ENCODE data around the gene KCTD11.
A peak's percentile ranks its signal among the peaks of the same experiment; 100 is the strongest.
"Not testable (repeated sequence)": the region's sequence is repeated elsewhere in the genome, so short reads cannot be mapped to it uniquely, and the experiment has no call there.

Gene KCTD11

DNA sequence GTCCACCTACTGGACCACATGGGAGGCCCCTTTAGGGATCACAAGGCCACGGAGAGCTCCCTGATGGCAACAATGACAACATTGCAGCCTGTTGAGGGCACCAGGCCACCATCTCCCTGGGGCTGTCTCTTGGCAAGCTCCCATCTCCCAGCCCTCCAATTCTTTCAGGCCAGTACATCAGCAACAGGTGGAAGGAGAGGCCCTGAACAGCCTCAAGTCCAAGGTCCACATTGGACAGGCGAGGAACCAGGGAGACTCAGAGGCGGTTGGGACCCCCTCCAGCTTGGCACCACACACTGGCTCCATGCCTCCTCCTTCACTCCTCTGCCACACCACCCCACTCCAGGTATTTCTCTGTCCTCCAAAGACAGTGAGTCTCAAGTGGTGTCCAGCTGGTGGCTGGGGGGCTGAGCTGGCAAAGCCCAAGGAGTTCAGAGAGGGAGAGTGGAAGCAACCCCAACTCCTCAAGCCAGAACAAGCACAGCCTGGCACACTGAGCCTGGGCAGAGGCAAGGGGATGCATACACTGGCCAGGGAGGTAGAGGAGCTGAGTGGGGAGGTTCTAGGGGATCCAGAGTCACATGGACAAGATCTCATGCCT is 16.9 kb upstream of the KCTD11 start:
- H3K9ac ChIP-seq (ENCODE audit: low read length), result no peak overlapping the region
- DNase-seq (ENCODE audit: low read depth), result no peak
- H3K4me3 ChIP-seq (ENCODE audit: low read length), result no peak overlapping the region
- peaks cover 21% of the 10 kb centered on the region for H3K27me3 ChIP-seq (replicated peaks; ENCODE audit: control insufficient read depth, insufficient read depth, low read length)
- H3K4me1 ChIP-seq (ENCODE audit: control insufficient read depth, insufficient read depth, low read length), result peaks cover 8% of the 10 kb centered on the region
- H3K36me3 ChIP-seq (ENCODE audit: control insufficient read depth, insufficient read depth, low read length, severe bottlenecking), result no peaks in the 10 kb centered on the region
- H3K9me3 ChIP-seq (ENCODE audit: control insufficient read depth, low read length), result no peaks in the 10 kb centered on the region

DNA sequence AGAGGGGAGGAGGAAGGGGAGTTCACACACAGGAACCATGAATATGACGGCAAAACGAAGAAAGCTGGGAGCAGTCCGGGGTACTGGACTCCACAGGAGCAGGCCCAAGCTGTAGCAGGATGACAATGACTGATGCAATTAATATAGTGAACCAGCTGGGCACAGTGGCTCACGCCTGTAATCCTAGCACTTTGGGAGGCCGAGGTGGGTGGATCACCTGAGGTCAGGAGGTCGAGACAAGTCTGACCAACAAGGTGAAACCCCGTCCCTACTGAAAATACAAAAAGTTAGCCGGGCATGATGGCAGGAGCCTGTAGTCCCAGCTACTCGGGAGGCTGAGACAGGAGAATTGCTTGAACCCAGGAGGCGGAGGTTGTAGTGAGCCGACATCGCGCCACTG is 16.2 kb upstream of the KCTD11 start:
- peaks cover 21% of the 10 kb centered on the region for H3K27me3 ChIP-seq (replicated peaks; ENCODE audit: control insufficient read depth, insufficient read depth, low read length)
- not testable (repeated sequence) for DNase-seq (ENCODE audit: low read depth); H3K9me3 ChIP-seq (ENCODE audit: control insufficient read depth, low read length); H3K9ac ChIP-seq (ENCODE audit: low read length); H3K4me3 ChIP-seq (ENCODE audit: low read length); H3K4me1 ChIP-seq (ENCODE audit: control insufficient read depth, insufficient read depth, low read length); H3K36me3 ChIP-seq (ENCODE audit: control insufficient read depth, insufficient read depth, low read length, severe bottlenecking)

DNA sequence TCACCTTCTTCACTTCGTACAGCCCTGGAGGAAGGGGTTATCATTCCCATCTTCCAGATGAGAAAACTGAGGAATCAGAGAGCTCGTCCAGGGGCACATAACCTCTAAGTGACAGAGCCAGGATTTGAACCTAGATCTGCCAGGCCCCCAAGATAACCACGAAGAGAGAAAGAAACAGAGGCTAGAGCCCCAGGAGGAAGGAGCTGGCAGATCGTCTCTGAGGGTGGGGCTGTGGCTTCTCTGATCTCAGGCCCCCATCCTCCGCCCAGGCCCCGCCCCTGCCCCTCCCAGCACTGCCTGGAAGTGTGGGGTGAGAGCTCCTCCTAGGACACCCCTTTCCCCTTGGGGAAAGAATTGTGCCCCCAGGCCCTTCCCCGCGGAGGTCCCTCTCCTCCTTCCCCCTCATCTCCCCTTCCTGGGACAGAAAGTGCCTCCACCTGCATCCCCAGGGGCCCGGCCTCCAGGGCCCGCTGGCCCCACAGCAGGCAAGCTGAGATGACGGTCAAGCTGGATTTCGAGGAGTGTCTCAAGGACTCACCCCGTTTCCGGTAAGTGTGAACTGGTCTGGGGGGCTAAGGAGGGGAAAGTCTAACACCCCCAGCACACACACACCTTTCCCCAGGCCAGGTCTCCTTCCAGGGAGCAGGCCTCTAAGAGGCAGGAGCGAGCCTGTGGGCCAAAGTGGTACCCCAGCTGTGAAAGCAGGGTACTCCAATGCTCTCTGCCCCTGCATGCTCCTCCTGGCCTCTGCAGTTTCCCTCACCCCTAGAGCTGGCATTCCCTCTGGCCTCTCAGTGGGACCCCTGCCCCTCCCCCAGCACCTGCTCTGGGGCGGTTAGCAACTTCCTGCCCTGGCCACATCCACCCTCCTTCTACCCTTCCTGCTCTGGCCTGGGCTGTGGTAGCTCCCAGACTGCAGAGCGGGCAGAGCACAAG is 15.5 kb upstream of the KCTD11 start, which contains the start of gene ACAP1:
Gene ACAP1, plus strand, starts transcription at position 290 of the 936 bp plus-strand sequence. Its CDS starts 206 bp downstream, at position 496.
- no peak for DNase-seq (ENCODE audit: low read depth)
- H3K27me3 ChIP-seq (replicated peaks; ENCODE audit: control insufficient read depth, insufficient read depth, low read length), result peaks cover 23% of the 10 kb centered on the region
- peaks cover 10% of the 10 kb centered on the region for H3K4me1 ChIP-seq (ENCODE audit: control insufficient read depth, insufficient read depth, low read length)
- H3K36me3 ChIP-seq (ENCODE audit: control insufficient read depth, insufficient read depth, low read length, severe bottlenecking), result no peaks in the 10 kb centered on the region
- no peak within 1 kb of the TSS for H3K9ac ChIP-seq (ENCODE audit: low read length)
- H3K4me3 ChIP-seq (ENCODE audit: low read length), result no peak within 1 kb of the TSS
- H3K9me3 ChIP-seq (ENCODE audit: control insufficient read depth, low read length), result no peaks in the 10 kb centered on the region

DNA sequence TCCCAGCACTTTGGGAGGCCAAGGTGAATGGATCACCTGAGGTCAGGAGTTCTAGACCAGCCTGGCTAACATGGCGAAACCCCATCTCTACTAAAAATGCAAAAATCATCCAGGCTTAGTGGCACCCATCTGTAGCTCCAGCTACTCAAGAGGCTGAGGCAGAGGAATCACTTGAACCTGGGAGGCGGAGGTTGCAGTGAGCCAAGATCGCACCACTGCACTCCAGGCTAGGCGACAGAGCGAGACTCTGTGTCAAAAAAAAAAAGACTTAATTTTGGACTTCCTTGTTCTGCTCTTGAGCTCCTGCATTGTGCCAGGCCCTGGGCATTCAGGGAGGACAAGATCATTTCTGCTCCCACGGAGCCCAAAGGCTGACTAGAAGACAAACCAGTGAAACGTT is 14.4 kb upstream of the KCTD11 start:
- not testable (repeated sequence) for H3K9me3 ChIP-seq (ENCODE audit: control insufficient read depth, low read length)

DNA sequence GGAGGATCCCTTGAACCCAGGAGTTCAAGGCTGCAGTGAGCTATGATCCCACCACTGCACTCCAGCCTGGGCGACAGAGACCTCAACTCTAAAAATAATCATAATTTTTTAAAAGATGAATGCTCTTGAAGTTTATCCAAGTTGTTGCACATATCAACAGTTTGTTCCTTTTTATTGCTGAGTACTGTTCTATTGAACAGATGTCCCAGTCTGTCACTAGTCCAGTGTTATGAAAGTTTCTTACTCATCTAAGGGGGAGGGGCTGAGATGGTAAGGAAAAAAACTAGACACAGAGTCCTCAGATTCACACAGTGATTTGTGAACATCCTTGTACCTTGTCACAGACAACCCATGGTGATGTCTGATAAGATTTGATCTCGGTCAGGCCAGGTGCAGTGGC is 11.8 kb upstream of the KCTD11 start:
- DNase-seq (ENCODE audit: low read depth), result no peak
- H3K9me3 ChIP-seq (ENCODE audit: control insufficient read depth, low read length), result no peaks in the 10 kb centered on the region
- no peak overlapping the region for H3K9ac ChIP-seq (ENCODE audit: low read length)
- no peaks in the 10 kb centered on the region for H3K36me3 ChIP-seq (ENCODE audit: control insufficient read depth, insufficient read depth, low read length, severe bottlenecking)
- peaks cover 45% of the 10 kb centered on the region for H3K27me3 ChIP-seq (replicated peaks; ENCODE audit: control insufficient read depth, insufficient read depth, low read length)
- H3K4me3 ChIP-seq (ENCODE audit: low read length), result no peak overlapping the region
- peaks cover 10% of the 10 kb centered on the region for H3K4me1 ChIP-seq (ENCODE audit: control insufficient read depth, insufficient read depth, low read length)

More for the DNA sequence above, 14.4 kb upstream of the KCTD11 start:
- peaks cover 31% of the 10 kb centered on the region for H3K27me3 ChIP-seq (replicated peaks; ENCODE audit: control insufficient read depth, insufficient read depth, low read length)
- H3K36me3 ChIP-seq (ENCODE audit: control insufficient read depth, insufficient read depth, low read length, severe bottlenecking); DNase-seq (ENCODE audit: low read depth); H3K4me1 ChIP-seq (ENCODE audit: control insufficient read depth, insufficient read depth, low read length); H3K9ac ChIP-seq (ENCODE audit: low read length); H3K4me3 ChIP-seq (ENCODE audit: low read length): not testable (repeated sequence)

DNA sequence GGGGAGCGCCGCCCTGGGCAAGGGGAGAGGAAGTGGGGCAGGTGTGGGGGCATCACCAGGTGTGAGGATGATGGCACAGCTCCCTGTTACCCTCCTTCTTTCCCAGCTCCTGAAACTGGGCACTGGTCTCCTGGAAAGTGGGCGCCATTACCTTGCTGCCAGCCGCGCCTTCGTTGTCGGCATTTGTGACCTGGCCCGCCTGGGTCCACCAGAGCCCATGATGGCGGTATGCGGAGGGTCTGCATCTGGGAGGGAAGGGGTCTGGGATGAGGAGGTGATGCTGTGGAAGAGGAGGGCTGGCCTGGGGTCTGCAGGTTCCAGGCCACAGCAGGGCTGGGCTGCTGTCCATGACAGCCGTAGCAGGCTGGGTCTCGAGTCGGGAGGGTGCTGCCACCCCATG is 10.1 kb upstream of the KCTD11 start:
- no peaks in the 10 kb centered on the region for H3K36me3 ChIP-seq (ENCODE audit: control insufficient read depth, insufficient read depth, low read length, severe bottlenecking)
- H3K9ac ChIP-seq (ENCODE audit: low read length), result no peak overlapping the region
- H3K4me1 ChIP-seq (ENCODE audit: control insufficient read depth, insufficient read depth, low read length), result peaks cover 10% of the 10 kb centered on the region
- H3K4me3 ChIP-seq (ENCODE audit: low read length), result no peak overlapping the region
- peaks cover 37% of the 10 kb centered on the region for H3K27me3 ChIP-seq (replicated peaks; ENCODE audit: control insufficient read depth, insufficient read depth, low read length)
- DNase-seq (ENCODE audit: low read depth), result no peak
- no peaks in the 10 kb centered on the region for H3K9me3 ChIP-seq (ENCODE audit: control insufficient read depth, low read length)

DNA sequence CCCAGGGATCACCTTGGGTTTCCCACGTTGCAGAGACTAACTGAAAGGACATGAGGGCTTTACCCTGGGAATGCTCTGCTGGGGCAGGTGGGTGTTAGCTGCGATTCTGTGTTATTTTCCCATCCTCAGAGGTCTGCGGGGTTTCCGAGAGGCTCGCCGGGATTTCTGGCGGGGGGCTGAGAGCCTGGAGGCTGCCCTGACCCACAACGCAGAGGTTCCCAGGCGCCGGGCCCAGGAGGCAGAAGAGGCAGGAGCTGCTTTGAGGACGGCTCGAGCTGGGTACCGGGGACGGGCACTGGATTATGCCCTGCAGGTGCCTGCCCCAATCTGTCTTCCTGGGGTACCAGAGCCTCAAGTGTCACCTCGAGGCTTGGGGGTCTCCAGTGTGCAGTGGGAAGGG is 8.7 kb upstream of the KCTD11 start:
- Histone ChIP-seq H3K27me3 (replicated peaks; ENCODE audit: control insufficient read depth, insufficient read depth, low read length) (peaks cover 32% of the 10 kb centered on the region), H3K36me3 (ENCODE audit: control insufficient read depth, insufficient read depth, low read length, severe bottlenecking) (no peaks in the 10 kb centered on the region), H3K9me3 (ENCODE audit: control insufficient read depth, low read length) (no peaks in the 10 kb centered on the region), H3K4me1 (ENCODE audit: control insufficient read depth, insufficient read depth, low read length) (peaks cover 15% of the 10 kb centered on the region), H3K4me3 (ENCODE audit: low read length) (no peak overlapping the region), H3K9ac (ENCODE audit: low read length) (no peak overlapping the region)
- DNase-seq (ENCODE audit: low read depth), result no peak

DNA sequence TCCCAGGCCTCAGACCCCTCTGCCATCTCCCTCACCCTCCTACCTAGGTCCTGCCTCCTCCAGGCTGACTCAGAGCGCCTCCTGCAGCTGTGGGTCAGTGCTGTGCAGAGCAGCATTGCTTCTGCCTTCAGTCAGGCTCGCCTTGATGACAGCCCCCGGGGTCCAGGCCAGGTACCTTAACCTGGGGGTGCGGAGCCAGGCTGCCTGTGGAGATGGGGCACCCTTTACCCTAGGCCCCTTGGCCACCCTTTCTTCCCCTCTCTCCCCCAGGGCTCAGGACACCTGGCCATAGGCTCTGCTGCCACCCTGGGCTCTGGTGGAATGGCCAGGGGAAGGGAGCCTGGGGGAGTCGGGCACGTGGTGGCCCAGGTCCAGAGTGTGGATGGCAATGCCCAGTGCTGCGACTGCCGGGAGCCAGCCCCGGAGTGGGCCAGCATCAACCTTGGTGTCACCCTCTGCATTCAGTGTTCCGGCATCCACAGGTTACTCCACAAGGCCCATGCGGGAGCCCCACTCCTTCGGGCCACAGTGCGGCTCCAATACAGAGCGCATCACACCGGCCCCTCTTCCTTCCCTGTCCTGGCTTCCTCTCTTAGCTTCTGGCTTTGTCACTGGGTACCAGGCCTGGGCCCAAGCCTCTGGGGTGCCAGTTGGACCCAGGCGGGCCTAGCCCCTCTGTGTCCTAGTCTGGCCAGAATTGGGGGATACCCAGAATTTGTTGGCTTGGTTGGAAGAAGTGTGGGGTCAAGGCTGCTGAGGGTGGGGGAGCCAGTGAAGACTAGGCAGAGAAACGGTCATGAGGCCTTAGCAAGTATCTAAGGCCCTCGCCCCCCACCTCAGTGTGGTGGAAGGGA is 5.0 kb upstream of the KCTD11 start:
- Histone ChIP-seq H3K27me3 (replicated peaks; ENCODE audit: control insufficient read depth, insufficient read depth, low read length) (peaks cover 25% of the 10 kb centered on the region), H3K9ac (ENCODE audit: low read length) (peak overlapping the region; percentile 10), H3K9me3 (ENCODE audit: control insufficient read depth, low read length) (no peaks in the 10 kb centered on the region), H3K4me1 (ENCODE audit: control insufficient read depth, insufficient read depth, low read length) (peaks cover 25% of the 10 kb centered on the region), H3K4me3 (ENCODE audit: low read length) (no peak overlapping the region), H3K36me3 (ENCODE audit: control insufficient read depth, insufficient read depth, low read length, severe bottlenecking) (no peaks in the 10 kb centered on the region)
- no peak for DNase-seq (ENCODE audit: low read depth)

DNA sequence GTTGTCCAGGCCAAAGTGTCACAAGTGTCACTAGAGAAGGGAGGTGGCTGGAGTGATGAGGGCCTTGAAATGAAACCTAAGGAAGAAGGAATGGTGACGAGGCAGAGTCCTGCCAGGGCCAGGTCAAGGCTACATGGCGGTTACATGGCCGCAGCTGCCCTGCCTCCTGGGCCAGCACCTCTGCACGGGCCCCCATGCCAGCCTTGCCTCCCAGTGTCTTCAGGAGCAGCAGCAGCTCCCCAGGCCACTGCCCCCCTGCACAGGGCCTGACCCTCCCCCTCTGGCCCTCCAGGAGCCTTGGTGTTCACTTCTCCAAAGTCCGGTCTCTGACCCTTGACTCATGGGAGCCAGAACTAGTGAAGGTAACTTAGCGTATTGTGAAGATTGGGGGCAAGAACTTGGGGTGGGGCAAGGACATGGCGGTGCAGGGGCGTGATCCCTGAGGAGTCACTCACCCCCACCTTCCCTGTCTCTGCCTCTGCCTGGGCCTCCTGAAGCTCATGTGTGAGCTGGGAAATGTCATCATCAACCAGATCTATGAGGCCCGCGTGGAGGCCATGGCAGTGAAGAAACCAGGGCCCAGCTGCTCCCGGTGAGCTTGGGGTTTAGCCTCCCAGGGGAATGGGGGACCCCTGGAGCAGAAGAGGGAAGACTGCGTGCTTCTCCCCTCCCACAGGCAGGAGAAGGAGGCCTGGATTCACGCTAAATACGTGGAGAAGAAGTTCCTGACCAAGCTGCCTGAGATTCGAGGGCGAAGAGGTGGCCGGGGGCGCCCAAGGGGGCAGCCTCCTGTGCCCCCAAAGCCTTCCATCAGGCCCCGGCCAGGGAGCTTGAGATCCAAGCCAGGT is 4.1 kb upstream of the KCTD11 start:
- no peak for DNase-seq (ENCODE audit: low read depth)
- no peaks in the 10 kb centered on the region for H3K9me3 ChIP-seq (ENCODE audit: control insufficient read depth, low read length)
- no peak overlapping the region for H3K4me3 ChIP-seq (ENCODE audit: low read length)
- H3K9ac ChIP-seq (ENCODE audit: low read length), result no peak overlapping the region
- H3K36me3 ChIP-seq (ENCODE audit: control insufficient read depth, insufficient read depth, low read length, severe bottlenecking), result no peaks in the 10 kb centered on the region
- H3K27me3 ChIP-seq (replicated peaks; ENCODE audit: control insufficient read depth, insufficient read depth, low read length), result peaks cover 22% of the 10 kb centered on the region
- peaks cover 31% of the 10 kb centered on the region for H3K4me1 ChIP-seq (ENCODE audit: control insufficient read depth, insufficient read depth, low read length)

DNA sequence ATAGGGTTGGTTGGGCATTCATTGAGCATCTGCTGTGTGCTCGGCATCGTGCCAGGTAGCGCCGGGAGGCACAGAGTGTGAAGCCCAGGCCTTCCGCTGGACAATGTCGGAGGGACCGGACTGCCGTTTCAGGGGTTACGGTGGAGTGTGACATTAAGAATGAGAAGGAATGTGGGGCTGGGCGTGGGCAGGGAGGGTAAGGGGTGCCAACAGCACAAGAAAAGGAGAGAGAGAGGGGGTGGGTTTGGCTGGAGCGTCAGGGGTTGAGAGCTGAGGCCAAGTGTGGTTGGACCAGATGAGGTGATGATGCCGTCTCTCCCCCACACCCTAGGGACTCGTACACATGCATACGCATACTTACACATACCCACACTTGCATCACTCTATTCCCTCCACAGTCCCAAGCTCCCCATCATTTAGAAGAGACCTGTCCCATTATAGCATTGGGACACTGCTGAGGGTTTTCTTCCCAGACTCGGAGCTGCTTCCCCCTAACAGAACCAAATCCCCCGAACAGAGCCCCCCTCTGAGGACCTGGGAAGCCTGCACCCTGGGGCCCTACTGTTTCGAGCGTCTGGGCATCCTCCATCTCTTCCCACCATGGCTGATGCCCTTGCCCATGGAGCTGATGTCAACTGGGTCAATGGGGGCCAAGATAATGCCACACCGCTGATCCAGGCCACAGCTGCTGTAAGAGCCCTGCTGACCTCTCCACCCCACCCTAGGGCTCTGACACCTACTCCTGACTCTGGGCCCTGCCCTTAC is 3.3 kb upstream of the KCTD11 start:
- Histone ChIP-seq H3K4me1 (ENCODE audit: control insufficient read depth, insufficient read depth, low read length) (peaks cover 39% of the 10 kb centered on the region), H3K36me3 (ENCODE audit: control insufficient read depth, insufficient read depth, low read length, severe bottlenecking) (no peaks in the 10 kb centered on the region), H3K9me3 (ENCODE audit: control insufficient read depth, low read length) (no peaks in the 10 kb centered on the region), H3K9ac (ENCODE audit: low read length) (no peak overlapping the region), H3K27me3 (replicated peaks; ENCODE audit: control insufficient read depth, insufficient read depth, low read length) (peaks cover 14% of the 10 kb centered on the region), H3K4me3 (ENCODE audit: low read length) (peak overlapping the region; percentile 82)
- no peak for DNase-seq (ENCODE audit: low read depth)
